Omental fat pad (tissue), 4 donors: Measurements from ENCODE around the gene CIC. TPM values are rescaled to one million over a fixed set of nuclear protein-coding genes. Genes with fewer than 3 reads are reported as not detected.

Experiments used
- ATAC-seq: fragments of 150-250 bp; one replicate; pipeline ENCODE4 v1.9.1; 2016; ENCODE audit warnings: mild to moderate bottlenecking, moderate library complexity; ENCODE audit not compliant: low FRiP score
- DNase-seq: peaks from one replicate; pipeline ENCODE4 v3.0.0-alpha.2; 2019; ENCODE audit warnings: low spot score
- CTCF ChIP-seq, 3 donors: fragments of 450-650 bp; IDR thresholded peaks; one replicate each; pipeline ENCODE4 v1.5.1; 2016 to 2017; ENCODE audit warnings: antibody characterized with exemption in 3 of 3, mild to moderate bottlenecking in 3 of 3, moderate library complexity in 2 of 3
- total RNA-seq, 4 donors: library from RNA; depleted of rRNA; stranded (reverse); fragments of >200 nt; gene quantifications; one replicate each; pipeline ENCODE4 v1.1.0, GENCODE V29; 2016

Gene CIC
- 10 to 100 TPM; 15.7 to 26.3 (median 21.0) TPM for total RNA-seq

- peak; percentile 96 for ATAC-seq
- TF ChIP-seq CTCF (IDR thresholded peaks at IDR 0.05), result no peak
- peak; percentile 100 for DNase-seq
These were observed at the start of gene CIC for GRCh38 chr19:42268704-42269477. CIC (plus strand) TSS chr19:42269252; CDS start chr19:42271784, 2,532 bp downstream.

GRCh38 chr19:42219812-42220750 lies 49.0 kb upstream of the CIC start, which contains the start of gene ZNF526:
ZNF526 (plus strand) TSS chr19:42220312; CDS start chr19:42224404, 4,092 bp downstream.
- no peak for TF ChIP-seq CTCF (IDR thresholded peaks at IDR 0.05)
- ATAC-seq, result peak; percentile 91
- peak; percentile 83 for DNase-seq

DNA sequence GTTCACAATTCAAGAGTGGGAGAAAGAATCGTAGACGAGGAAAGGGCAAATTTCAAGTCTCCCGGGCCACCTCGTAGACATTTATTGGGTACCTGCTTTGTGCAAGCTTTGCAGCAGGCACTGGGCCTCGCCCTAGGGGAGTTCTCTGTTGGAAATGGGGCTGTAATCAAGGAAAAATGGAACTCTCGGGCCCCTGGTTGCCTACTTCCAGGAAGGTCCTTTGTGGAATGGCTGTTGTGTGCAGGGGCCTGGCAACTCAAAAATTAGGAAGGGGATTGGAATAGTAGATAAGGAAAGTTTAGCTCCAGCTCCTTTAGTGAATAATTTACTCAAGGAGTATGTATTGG lies 48.3 kb upstream of the CIC start:
- no peak for ATAC-seq
- no peak for DNase-seq
- no peak for TF ChIP-seq CTCF (IDR thresholded peaks at IDR 0.05)

DNA sequence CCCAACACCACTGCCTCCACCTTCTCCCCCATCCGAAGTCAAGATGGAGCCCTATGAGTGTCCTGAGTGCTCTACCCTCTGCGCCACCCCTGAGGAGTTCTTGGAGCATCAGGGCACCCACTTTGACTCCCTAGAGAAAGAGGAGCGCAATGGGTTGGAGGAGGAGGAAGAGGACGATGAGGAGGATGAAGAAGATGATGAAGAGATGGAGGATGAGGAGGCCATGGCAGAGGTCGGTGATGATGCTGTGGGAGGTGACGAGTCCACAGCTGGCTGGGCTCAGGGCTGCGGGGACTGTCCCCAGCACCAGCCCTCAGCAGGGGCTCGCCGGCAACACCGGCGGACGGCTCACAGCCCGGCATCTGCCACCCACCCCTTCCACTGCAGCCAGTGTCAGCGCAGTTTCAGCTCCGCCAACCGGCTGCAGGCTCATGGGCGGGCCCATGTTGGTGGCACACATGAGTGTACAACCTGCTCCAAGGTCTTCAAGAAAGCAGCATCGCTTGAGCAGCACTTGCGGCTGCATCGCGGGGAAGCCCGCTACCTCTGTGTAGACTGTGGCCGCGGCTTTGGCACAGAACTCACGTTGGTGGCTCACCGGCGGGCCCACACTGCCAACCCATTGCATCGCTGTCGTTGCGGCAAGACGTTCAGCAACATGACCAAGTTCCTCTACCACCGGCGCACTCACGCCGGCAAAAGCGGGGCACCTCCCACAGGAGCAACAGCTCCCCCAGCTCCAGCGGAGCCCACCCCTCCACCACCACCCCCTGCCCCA lies 43.9 kb upstream of the CIC start:
- ATAC-seq, result no peak
- TF ChIP-seq CTCF (IDR thresholded peaks at IDR 0.05), result no peak
- DNase-seq, result no peak

DNA sequence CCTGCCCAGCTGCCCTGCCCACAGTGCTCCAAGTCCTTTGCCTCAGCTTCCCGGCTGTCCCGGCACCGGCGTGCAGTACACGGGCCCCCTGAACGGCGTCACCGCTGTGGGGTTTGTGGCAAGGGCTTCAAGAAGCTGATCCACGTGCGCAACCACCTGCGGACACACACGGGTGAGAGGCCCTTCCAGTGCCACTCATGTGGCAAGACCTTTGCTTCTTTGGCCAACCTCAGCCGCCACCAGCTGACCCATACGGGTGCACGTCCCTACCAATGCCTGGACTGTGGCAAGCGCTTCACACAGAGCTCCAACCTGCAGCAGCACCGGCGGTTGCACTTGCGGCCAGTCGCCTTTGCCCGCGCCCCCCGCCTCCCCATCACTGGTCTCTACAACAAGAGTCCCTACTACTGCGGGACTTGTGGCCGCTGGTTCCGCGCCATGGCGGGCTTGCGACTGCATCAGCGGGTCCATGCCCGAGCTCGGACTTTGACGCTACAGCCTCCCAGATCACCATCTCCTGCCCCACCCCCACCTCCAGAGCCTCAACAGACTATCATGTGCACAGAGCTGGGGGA lies 43.2 kb upstream of the CIC start:
- no peak for TF ChIP-seq CTCF (IDR thresholded peaks at IDR 0.05)
- ATAC-seq, result no peak
- DNase-seq, result no peak

DNA sequence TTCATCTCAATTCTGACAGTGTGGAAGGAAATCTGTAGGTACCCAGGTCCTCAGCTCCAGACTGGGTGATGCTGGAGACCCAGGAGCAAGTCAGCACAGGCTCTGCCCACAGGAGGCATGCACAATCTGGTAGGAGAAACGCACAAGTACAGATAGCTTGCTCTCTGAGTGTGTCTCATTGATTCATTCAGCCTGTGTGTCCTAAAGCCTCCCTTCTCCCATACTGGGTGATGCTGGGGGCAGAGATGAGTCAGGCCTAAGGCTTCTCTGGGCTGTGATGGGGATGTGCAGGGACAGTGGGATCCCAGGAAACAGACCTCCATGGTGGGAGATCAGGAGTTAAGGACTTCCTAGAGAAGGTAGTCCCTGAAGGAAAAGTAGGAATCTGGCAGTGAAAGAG lies 42.2 kb upstream of the CIC start:
- ATAC-seq (no peak), DNase-seq (no peak)
- no peak for TF ChIP-seq CTCF (IDR thresholded peaks at IDR 0.05)
